MM.1S (cell line): ENCODE measurements around the gene SGCD.

Experiments
- DNase-seq: peaks from one replicate; pipeline ENCODE4 v3.0.0-alpha.2; 2015
- H2AFZ ChIP-seq: fragments of 300-600 bp; sonication (generic); 2 replicates; pipeline ENCODE4 v1.6.0; 2016; ENCODE audit warnings: antibody characterized with exemption, low read length
- H3F3A ChIP-seq: fragments of 300-600 bp; sonication (generic); 2 replicates; pipeline ENCODE4 v1.6.1; 2016; ENCODE audit warnings: mild to moderate bottlenecking, antibody characterized with exemption, low read length, moderate library complexity, mixed read lengths; ENCODE audit not compliant: insufficient read depth
- H3K27ac ChIP-seq: fragments of 300-600 bp; sonication (generic); 2 replicates; pipeline ENCODE4 v1.5.1; 2016; ENCODE audit warnings: mild to moderate bottlenecking, low read length
- H3K27me3 ChIP-seq: fragments of 300-600 bp; sonication (generic); replicated peaks from 2 replicates; pipeline ENCODE4 v1.6.0; 2016; ENCODE audit warnings: low read length; ENCODE audit not compliant: insufficient read depth
- H3K36me3 ChIP-seq: fragments of 300-600 bp; sonication (generic); replicated peaks from 2 replicates; pipeline ENCODE4 v1.6.1; 2016; ENCODE audit warnings: mild to moderate bottlenecking, low read length, mixed read lengths; ENCODE audit not compliant: insufficient read depth
- H3K4me1 ChIP-seq: fragments of 300-600 bp; sonication (generic); 2 replicates; pipeline ENCODE4 v1.6.1; 2016; ENCODE audit warnings: low read length, mixed read lengths
- H3K4me2 ChIP-seq: fragments of 300-600 bp; sonication (generic); 2 replicates; pipeline ENCODE4 v1.6.0; 2016; ENCODE audit warnings: low read depth, low read length
- H3K4me3 ChIP-seq: fragments of 300-600 bp; sonication (generic); 2 replicates; pipeline ENCODE4 v1.5.1; 2016; ENCODE audit warnings: low read length, mixed read lengths
- H3K79me2 ChIP-seq: fragments of 300-600 bp; sonication (generic); 2 replicates; pipeline ENCODE4 v1.6.1; 2016; ENCODE audit warnings: mixed run types, low read length, mixed read lengths
- H3K9ac ChIP-seq: fragments of 300-600 bp; sonication (generic); 2 replicates; pipeline ENCODE4 v1.6.1; 2016; ENCODE audit warnings: low read length, mixed read lengths
- H3K9me2 ChIP-seq: fragments of 300-600 bp; sonication (generic); replicated peaks from 2 replicates; pipeline ENCODE4 v1.6.1; 2016; ENCODE audit warnings: mild to moderate bottlenecking, low read length, mixed read lengths; ENCODE audit not compliant: insufficient read depth
- H3K9me3 ChIP-seq: fragments of 300-600 bp; sonication (generic); replicated peaks from 2 replicates; pipeline ENCODE4 v1.6.1; 2016; ENCODE audit warnings: mild to moderate bottlenecking, low read length, mixed read lengths; ENCODE audit not compliant: insufficient read depth
- H4K20me1 ChIP-seq: fragments of 300-600 bp; sonication (generic); 2 replicates; pipeline ENCODE4 v1.6.1; 2016; ENCODE audit warnings: mild to moderate bottlenecking, low read length, moderate library complexity, mixed read lengths; ENCODE audit not compliant: insufficient read depth
- CTCF ChIP-seq: fragments of 300-600 bp; sonication (generic); IDR thresholded peaks from 2 replicates; pipeline ENCODE4 v1.5.1; 2016; ENCODE audit warnings: antibody characterized with exemption, low read length, mixed read lengths
- EZH2 ChIP-seq: fragments of 300-600 bp; sonication (generic); optimal IDR thresholded peaks from 2 replicates; pipeline ENCODE3; 2017; ENCODE audit warnings: low read depth, mild to moderate bottlenecking, antibody characterized with exemption, low read length, mixed read lengths
- EZH2phosphoT487 ChIP-seq: fragments of 300-600 bp; sonication (generic); IDR thresholded peaks from 2 replicates; pipeline ENCODE4 v1.6.1; 2018; ENCODE audit warnings: antibody characterized with exemption, low read length

Gene SGCD

GRCh38 chr5:156423597-156423996, 96.6 kb downstream of the SGCD start:
- H3F3A ChIP-seq: no peaks in the 10 kb centered on the region
- H3K27ac ChIP-seq: no peak overlapping the region
- H3K27me3 ChIP-seq: no peaks in the 10 kb centered on the region
- no peak overlapping the region for H3K9ac ChIP-seq
- no peak overlapping the region for H3K4me3 ChIP-seq
- no peaks in the 10 kb centered on the region for H3K4me1 ChIP-seq
- TF ChIP-seq CTCF (no peak), EZH2 (no peak), EZH2phosphoT487 (no peak)
- no peaks in the 10 kb centered on the region for H3K79me2 ChIP-seq
- H3K4me2 ChIP-seq: no peak overlapping the region
- H3K9me3 ChIP-seq: no peaks in the 10 kb centered on the region
- H2AFZ ChIP-seq: no peak overlapping the region
- DNase-seq: no peak
- H4K20me1 ChIP-seq: no peaks in the 10 kb centered on the region
- H3K9me2 ChIP-seq: no peaks in the 10 kb centered on the region
- no peaks in the 10 kb centered on the region for H3K36me3 ChIP-seq

- no peaks in the 10 kb centered on the region for H3K9me2 ChIP-seq
- no peak overlapping the region for H3K4me2 ChIP-seq
- H3K27ac ChIP-seq: no peak overlapping the region
- no peak for TF ChIP-seq EZH2phosphoT487
- no peak for TF ChIP-seq EZH2
- TF ChIP-seq CTCF: no peak
- H4K20me1 ChIP-seq: no peaks in the 10 kb centered on the region
- H3K4me1 ChIP-seq: no peaks in the 10 kb centered on the region
- no peaks in the 10 kb centered on the region for H3K27me3 ChIP-seq
- H3F3A ChIP-seq: no peaks in the 10 kb centered on the region
- no peak for DNase-seq
- H3K36me3 ChIP-seq: no peaks in the 10 kb centered on the region
- H3K79me2 ChIP-seq: no peaks in the 10 kb centered on the region
- no peak overlapping the region for H3K4me3 ChIP-seq
- H2AFZ ChIP-seq: no peak overlapping the region
- H3K9ac ChIP-seq: no peak overlapping the region
- H3K9me3 ChIP-seq: no peaks in the 10 kb centered on the region
Measured at GRCh38 chr5:156427315-156427714, 100.4 kb downstream of the SGCD start.

- no peak overlapping the region for H3K9ac ChIP-seq
- H3K79me2 ChIP-seq: no peaks in the 10 kb centered on the region
- TF ChIP-seq CTCF: no peak
- no peak for TF ChIP-seq EZH2phosphoT487
- no peak for TF ChIP-seq EZH2
- no peaks in the 10 kb centered on the region for H4K20me1 ChIP-seq
- no peak for DNase-seq
- no peak overlapping the region for H3K4me3 ChIP-seq
- no peaks in the 10 kb centered on the region for H3K27me3 ChIP-seq
- H3K4me1 ChIP-seq: no peaks in the 10 kb centered on the region
- no peaks in the 10 kb centered on the region for H3F3A ChIP-seq
- no peaks in the 10 kb centered on the region for H3K9me3 ChIP-seq
- H3K4me2 ChIP-seq: no peak overlapping the region
- H3K36me3 ChIP-seq: no peaks in the 10 kb centered on the region
- H2AFZ ChIP-seq: no peak overlapping the region
- no peak overlapping the region for H3K27ac ChIP-seq
- H3K9me2 ChIP-seq: no peaks in the 10 kb centered on the region
Measured at GRCh38 chr5:156431956-156432829, 105.2 kb downstream of the SGCD start.
